Left lobe of liver (tissue), 1 donor: Measurements from ENCODE around the gene CCDC15. TPM values are rescaled to one million over a fixed set of nuclear protein-coding genes. Genes with fewer than 3 reads are reported as not detected.

ENCODE experiments used
- total RNA-seq: library from RNA; stranded (reverse); gene quantifications from one replicate; pipeline ENCODE4 v1.2.1, GENCODE V29; 2021
- donor health status: DM: no; HTN: yes; CAD: no.

CCDC15 gene
- total RNA-seq, 1 donor from 2014 or later = 0.48 TPM

Other genes starting within 250 kb of the CCDC15 start
- gene NRGN, start 214.3 kb upstream of the CCDC15 start, total RNA-seq = 1.4 TPM
- gene VSIG2, start 201.9 kb upstream of the CCDC15 start, total RNA-seq = 1.3 TPM
- 10.5 TPM for gene ESAM, start 191.9 kb upstream of the CCDC15 start, total RNA-seq
- 4.9 TPM for gene MSANTD2, start 153.8 kb upstream of the CCDC15 start, total RNA-seq
- 1.5 TPM for gene ROBO3, start 88.8 kb upstream of the CCDC15 start, total RNA-seq
- gene ROBO4, start 56.3 kb upstream of the CCDC15 start, total RNA-seq = 6.3 TPM
- gene HEPN1, start 35.0 kb upstream of the CCDC15 start, total RNA-seq = not detected
- gene HEPACAM, start 18.2 kb upstream of the CCDC15 start, total RNA-seq = 27.2 TPM
- 3.1 TPM for gene SLC37A2, start 109.1 kb downstream of the CCDC15 start, total RNA-seq
- gene TMEM218, start 157.4 kb downstream of the CCDC15 start, total RNA-seq = 9.3 TPM
- gene PKNOX2, start 210.5 kb downstream of the CCDC15 start, total RNA-seq = 0.63 TPM